Endometrium (tissue), 2 donors: ENCODE results near the gene CDYL2.
"Not testable (repeated sequence)": the region's sequence is repeated elsewhere in the genome, so short reads cannot be mapped to it uniquely, and the experiment has no call there.

Experiments used
- FAIRE-seq: peaks from 2 replicates; lab custom pipeline; 2012; peaks lifted over from hg19 to GRCh38; lab: Jason Lieb, UNC
- donor health status: control.
- donor health status: control.

CDYL2 gene, protein sequence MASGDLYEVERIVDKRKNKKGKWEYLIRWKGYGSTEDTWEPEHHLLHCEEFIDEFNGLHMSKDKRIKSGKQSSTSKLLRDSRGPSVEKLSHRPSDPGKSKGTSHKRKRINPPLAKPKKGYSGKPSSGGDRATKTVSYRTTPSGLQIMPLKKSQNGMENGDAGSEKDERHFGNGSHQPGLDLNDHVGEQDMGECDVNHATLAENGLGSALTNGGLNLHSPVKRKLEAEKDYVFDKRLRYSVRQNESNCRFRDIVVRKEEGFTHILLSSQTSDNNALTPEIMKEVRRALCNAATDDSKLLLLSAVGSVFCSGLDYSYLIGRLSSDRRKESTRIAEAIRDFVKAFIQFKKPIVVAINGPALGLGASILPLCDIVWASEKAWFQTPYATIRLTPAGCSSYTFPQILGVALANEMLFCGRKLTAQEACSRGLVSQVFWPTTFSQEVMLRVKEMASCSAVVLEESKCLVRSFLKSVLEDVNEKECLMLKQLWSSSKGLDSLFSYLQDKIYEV

DNA sequence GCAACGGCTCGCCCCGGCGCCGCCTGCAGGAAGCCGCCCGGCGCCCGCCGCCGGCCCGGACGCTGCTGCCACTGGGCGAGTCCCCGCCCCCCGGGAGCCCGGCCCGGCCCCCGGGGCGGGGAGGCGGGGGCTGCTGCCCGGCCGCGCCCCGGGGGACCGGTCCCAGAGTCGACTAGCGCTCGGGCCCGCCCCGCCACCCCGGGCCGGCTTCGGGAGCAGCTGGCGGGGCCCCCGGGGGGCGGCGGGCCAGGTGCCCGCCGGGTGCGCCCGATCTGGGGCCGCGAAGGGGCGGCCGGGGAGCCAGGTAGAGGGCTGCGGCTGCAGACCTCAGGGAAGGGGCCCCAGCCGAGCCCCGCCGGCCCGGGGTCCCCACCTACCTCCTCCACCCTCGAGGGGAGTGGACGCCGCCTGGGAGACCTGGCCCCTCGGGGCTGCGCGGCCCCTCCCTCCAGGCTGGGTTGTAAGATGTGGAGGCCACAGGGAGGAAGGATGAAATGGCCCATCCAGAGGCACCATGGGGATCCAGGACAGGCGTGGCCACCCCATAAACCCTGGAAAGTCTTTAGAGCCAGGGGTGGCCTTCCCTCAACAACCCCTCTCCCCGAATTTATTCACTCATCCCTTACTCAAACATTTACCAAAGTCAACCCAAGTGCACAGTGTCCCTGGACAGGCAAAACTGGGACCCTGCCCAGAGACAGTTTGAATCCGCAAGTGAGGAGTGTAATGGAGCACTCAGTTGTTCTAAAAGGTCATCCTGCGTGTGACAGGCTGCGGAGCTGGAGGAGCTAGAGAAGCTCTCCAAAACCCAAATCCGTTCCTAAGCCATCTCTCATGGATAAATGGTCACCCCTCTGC, at the start of gene CDYL2:
TSS of gene CDYL2 (minus strand) at position 73 of the 858 bp plus-strand sequence. CDS start 425 bp downstream, outside the sequence.
- no peak for FAIRE-seq

DNA sequence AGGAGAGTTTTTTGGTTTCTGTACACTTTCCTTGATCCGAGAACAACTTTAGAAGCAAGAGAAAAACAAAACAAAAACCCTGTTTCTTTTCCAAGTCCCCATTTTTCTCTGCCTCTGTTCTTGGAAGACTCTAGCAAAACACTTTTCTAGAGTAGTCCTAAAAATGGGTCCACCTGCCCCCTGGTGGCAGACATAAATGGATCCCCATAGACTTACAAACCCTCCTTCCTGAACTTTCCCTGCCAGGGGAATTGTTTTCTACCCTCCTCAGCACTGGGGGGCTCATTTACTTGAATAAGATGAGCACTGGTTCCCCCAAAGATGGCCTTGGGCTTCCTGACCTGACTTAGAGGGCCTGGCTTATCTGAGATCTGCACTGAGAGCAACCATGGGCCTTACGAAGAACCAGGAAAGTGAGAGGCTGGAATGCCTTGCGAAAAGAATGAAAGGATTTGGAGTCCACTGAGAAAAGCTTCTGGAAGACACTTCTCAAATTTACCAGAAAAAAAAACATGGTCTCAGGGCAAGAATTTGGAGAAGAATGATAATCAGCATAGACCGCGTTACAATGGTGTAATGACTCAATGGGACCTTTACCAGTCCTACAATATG, 48.0 kb upstream of the CDYL2 start:
- FAIRE-seq, result no peak

- no peak for FAIRE-seq
These were observed 47.4 kb upstream of the CDYL2 start for GRCh38 chr16:80851831-80852230.

DNA sequence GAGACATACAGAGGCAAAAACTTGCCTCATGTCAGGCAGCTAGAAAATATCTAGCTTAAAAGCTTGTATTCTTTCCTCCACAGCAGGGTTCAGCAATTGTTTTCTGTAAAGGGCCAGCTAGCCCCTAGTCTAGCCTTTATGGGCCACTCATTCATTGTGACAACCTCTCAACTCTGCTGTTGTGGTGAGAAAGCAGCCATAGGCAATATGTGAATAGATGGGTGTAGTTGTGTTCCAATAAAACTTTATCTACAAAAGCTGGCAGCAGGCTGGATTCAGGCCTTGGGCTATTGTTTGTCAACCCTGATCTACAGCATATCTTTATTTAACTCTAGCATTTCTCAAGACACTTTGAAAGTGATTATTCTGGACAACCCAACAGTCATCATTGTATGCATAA, 46.4 kb upstream of the CDYL2 start:
- no peak for FAIRE-seq

DNA sequence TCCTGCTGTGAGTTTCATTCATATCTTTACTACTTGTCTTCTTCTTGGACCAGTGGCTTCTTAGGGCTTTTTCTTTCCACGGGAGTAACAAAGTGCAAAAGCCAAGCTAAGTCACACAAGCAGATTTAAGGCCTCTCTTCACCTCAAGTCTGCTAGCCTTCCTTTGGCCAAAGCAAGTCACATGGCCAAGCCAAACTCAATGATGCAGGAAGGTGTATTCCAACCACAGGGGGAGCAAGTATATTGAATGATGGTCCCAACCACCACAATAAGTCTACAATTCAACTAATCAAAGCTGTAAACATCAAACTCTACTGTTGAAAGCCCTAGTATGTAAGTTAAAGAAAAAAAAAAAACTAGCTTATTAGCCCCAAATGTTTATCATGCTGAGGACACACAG, 44.5 kb upstream of the CDYL2 start:
- no peak for FAIRE-seq

GRCh38 chr16:80846680-80847079, 42.3 kb upstream of the CDYL2 start:
- FAIRE-seq, result no peak

DNA sequence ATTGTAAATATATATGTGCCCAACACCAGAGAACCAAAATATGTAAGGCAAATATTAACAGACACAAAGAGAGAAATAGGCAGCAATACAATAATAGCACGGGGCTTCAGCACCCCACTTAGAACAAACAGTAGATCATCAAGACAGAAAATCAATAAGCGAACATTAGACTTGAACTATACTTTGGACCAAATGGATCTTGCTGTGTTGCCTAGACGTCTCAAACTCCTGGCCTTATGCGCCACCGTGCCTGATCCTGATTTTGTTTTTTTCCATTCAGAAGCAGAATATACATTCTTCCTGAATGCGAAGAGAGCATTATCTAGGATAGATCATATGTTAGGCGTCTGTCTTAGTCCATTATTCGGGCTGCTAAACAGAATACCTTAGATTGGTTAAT, 41.9 kb upstream of the CDYL2 start:
- FAIRE-seq, result no peak

- no peak for FAIRE-seq
These were observed 40.0 kb upstream of the CDYL2 start for GRCh38 chr16:80844395-80844794.

- no peak for FAIRE-seq
These were observed 36.8 kb upstream of the CDYL2 start for GRCh38 chr16:80841231-80841630.

- peak; percentile 94 for FAIRE-seq
These were observed 33.2 kb upstream of the CDYL2 start for GRCh38 chr16:80837533-80838147.

GRCh38 chr16:80836846-80837245, 32.4 kb upstream of the CDYL2 start:
- FAIRE-seq, result no peak

DNA sequence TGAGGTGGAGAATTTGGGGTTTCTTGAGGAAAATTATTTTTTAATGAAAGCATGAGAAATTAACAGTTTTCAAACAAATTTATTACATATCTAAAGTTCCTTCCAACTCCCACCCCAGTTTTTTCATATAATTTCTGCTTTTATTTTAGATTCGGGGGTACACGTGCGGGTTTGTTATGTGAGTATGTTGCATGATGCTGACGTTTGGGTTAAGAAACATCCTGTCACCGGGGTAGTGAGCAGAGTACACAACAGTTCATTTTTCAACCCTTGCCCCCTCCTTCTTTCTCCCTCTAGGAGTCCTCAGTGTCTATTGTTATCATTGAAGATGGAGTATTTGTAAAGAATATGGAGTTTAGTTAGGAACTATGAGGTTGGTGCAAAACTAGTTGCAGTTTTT, 31.8 kb upstream of the CDYL2 start:
- no peak for FAIRE-seq

DNA sequence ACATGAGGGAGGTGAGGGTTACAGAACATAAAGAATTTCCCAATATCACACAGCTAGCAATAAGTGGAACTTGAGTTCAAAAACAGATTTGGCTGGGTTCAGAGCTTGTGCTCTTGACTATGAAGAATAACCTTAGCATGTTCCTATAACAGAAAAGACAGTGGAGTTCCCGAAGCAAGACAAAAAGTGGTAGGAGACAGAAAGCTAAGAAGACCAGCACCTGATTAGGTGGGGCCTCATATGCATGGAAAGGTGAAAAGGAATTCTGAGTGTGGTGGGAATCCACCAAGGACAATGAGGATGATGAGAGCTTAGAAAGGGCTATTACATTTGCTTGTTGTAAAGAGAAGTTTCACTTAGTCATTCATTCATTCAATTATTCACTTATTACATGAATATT, 26.6 kb upstream of the CDYL2 start:
- FAIRE-seq, result no peak

DNA sequence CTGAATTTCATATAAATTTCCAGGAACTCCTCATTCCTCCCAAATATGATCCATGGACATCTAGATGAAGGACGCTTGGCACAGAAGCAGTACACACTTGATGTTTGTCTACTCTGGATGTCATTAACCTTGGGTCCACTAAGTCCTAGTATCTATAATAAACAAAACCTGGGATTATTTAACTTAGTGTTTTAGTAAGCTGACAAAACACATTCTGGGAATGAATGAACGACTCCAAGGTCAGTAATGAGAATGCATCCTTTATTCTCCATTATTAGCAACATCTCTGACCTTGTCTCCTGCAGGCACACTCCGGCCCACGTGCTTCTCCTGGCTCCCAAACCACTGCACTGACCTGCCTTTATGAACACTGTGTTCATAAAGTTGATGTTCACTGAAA, 24.1 kb upstream of the CDYL2 start:
- no peak for FAIRE-seq

GRCh38 chr16:80827007-80827406, 22.6 kb upstream of the CDYL2 start:
- no peak for FAIRE-seq

DNA sequence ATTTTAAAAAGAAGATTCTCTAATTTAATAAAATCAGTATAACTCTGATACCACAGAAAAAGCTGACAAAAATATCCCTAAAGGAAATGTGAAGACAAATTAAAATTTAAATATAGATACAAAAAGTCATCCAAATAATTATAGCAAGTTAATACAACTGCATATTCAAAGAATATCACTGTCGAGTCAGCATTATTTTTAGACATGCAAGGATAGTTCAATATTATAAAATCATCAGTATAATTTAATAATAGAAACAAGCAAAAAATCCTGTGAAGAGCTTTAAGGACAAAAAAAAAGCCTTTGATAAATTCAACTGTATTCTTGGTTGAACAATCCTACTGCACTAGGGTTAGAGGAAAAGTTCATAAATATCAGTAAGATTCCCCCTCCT, 21.0 kb upstream of the CDYL2 start:
- peak; percentile 15 for FAIRE-seq

DNA sequence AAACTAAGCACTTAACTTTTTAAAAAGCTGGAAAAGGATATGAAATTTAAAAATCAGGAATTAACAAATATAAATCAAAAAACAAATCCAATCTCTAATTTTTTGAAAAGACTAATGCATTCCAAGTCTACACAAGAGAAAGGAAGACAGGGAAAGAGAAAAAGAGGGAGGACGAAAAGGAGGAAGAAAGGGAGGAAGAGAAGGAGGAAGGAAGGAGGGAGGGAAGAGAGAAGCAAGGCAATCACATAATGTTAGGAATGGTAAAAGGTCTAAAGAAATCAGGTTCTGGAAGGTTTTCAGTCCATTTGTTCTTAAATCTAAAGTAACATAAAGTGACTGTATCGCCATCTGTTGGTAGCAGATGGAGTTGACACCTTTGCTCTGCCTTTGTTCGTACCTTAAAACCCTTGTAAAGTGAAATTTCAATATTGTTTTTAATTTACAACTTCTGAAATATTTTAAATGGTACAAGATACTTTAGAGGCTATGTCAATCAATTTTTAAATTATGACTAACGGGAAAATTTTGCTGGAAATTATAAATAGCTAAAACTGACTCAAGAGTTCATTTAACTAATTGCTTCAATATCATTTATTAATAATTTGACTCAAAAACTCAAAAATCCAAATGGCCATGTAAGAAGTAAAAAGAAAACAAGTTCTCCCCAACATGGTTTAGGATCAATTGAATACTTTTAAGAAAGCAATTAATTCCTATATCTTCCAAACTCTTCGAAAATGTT, 20.4 kb upstream of the CDYL2 start:
- FAIRE-seq, result peak; percentile 86

- no peak for FAIRE-seq
These were observed 15.6 kb upstream of the CDYL2 start for GRCh38 chr16:80819988-80820387.

- FAIRE-seq, result no peak
These were observed 12.0 kb upstream of the CDYL2 start for GRCh38 chr16:80816356-80816755.

GRCh38 chr16:80815278-80815677, 10.9 kb upstream of the CDYL2 start:
- not testable (repeated sequence) for FAIRE-seq

GRCh38 chr16:80812593-80812992, 8.2 kb upstream of the CDYL2 start:
- FAIRE-seq, result no peak

- no peak for FAIRE-seq
These were observed 5.0 kb upstream of the CDYL2 start for GRCh38 chr16:80809366-80809765.
